Keratinocyte (primary cell): ENCODE data around the gene ADCYAP1R1. TPM values are rescaled to one million over a fixed set of nuclear protein-coding genes. Genes with fewer than 3 reads are reported as not detected.

Experiments
- DNase-seq: peaks from one replicate; pipeline ENCODE4 v3.0.0-alpha.2; 2011; ENCODE audit warnings: low read depth, missing footprints, low spot score
- FAIRE-seq: peaks from 2 replicates; lab custom pipeline; 2011; peaks lifted over from hg19 to GRCh38; lab: Jason Lieb, UNC
- H2AFZ ChIP-seq: 2 replicates; pipeline ENCODE4 v1.6.0; 2012; ENCODE audit warnings: low read length, control low read depth, inconsistent platforms; ENCODE audit not compliant: control insufficient read depth
- H3K27ac ChIP-seq: 2 replicates; pipeline ENCODE4 v1.5.1; 2011; ENCODE audit warnings: low read length; ENCODE audit not compliant: control insufficient read depth, insufficient read depth
- H3K27me3 ChIP-seq: 3 replicates; pipeline ENCODE4 v1.6.0; 2011; ENCODE audit warnings: low read length; ENCODE audit not compliant: control insufficient read depth, insufficient read depth; ENCODE audit errors: extremely low read depth
- H3K36me3 ChIP-seq, 2 experiments: 2 replicates in 1 of 2; 3 replicates in 1 of 2; pipeline ENCODE4 v1.5.1; 2011; ENCODE audit warnings: low read length in 2 of 2, mild to moderate bottlenecking in 1 of 2; ENCODE audit not compliant: control insufficient read depth in 2 of 2, insufficient read depth in 2 of 2; ENCODE audit errors: extremely low read depth in 1 of 2
- H3K4me1 ChIP-seq: 3 replicates; pipeline ENCODE4 v1.5.1; 2011; ENCODE audit warnings: low read length; ENCODE audit not compliant: control insufficient read depth, insufficient read depth; ENCODE audit errors: extremely low read depth
- H3K4me2 ChIP-seq: 3 replicates; pipeline ENCODE4 v1.6.0; 2011; ENCODE audit warnings: low read depth, low read length; ENCODE audit not compliant: control insufficient read depth, insufficient read depth; ENCODE audit errors: extremely low read depth
- H3K4me3 ChIP-seq, 3 experiments: fragments of 200-600 bp in 1 of 3; sonication (generic) in 1 of 3; 2 replicates in 2 of 3; 3 replicates in 1 of 3; pipeline ENCODE4 v1.5.1; 2011 to 2016; ENCODE audit warnings: low read length in 3 of 3, mild to moderate bottlenecking in 3 of 3, control low read depth in 2 of 3, inconsistent platforms in 1 of 3, low read depth in 1 of 3, mixed read lengths in 1 of 3, mixed run types in 1 of 3, moderate library complexity in 1 of 3; ENCODE audit not compliant: control insufficient read depth in 2 of 3, insufficient read depth in 2 of 3; ENCODE audit errors: extremely low read depth in 1 of 3
- H3K79me2 ChIP-seq: 2 replicates; pipeline ENCODE4 v1.6.0; 2012; ENCODE audit warnings: low read length; ENCODE audit not compliant: control insufficient read depth, insufficient read depth
- H3K9ac ChIP-seq: 3 replicates; pipeline ENCODE4 v1.6.0; 2011; ENCODE audit warnings: low read length; ENCODE audit not compliant: control insufficient read depth, insufficient read depth; ENCODE audit errors: extremely low read depth
- H3K9me1 ChIP-seq: 3 replicates; pipeline ENCODE4 v1.6.0; 2011; ENCODE audit warnings: low read length; ENCODE audit not compliant: control insufficient read depth, insufficient read depth; ENCODE audit errors: extremely low read depth
- H3K9me3 ChIP-seq: 2 replicates; pipeline ENCODE4 v1.5.1; 2012; ENCODE audit warnings: low read depth, low read length; ENCODE audit not compliant: control insufficient read depth
- H4K20me1 ChIP-seq: 3 replicates; pipeline ENCODE4 v1.6.0; 2011; ENCODE audit warnings: low read length; ENCODE audit not compliant: control insufficient read depth, insufficient read depth; ENCODE audit errors: extremely low read depth
- EZH2 ChIP-seq: IDR thresholded peaks from one replicate; pipeline ENCODE4 v1.6.1; 2012; ENCODE audit warnings: inconsistent platforms, mild to moderate bottlenecking, low read length, moderate library complexity
- dilution Hi-C: fragments of 300-500 bp; cut with MboI; formaldehyde crosslinking; loops from one replicate; pipeline ENCODE4 v1.7.0; 2020; ENCODE audit warnings: low sequenced_read_pairs; ENCODE audit not compliant: extremely low pct_ligation_motif_present
- polyA plus RNA-seq, 5 experiments: library from polyadenylated mRNA; depleted of rRNA in 3 of 5; stranded (reverse) in 3 of 5; stranded (forward) in 1 of 5; unstranded in 1 of 5; fragments of >200 nt; gene quantifications; 1 replicate in 1 of 5; 2 replicates in 3 of 5; 3 replicates in 1 of 5; pipeline versions ENCODE4 v1.2.1 to v1.2.3, GENCODE V29; 2011 to 2012; ENCODE audit warnings: missing spikeins in 2 of 5, low read depth in 1 of 5, low replicate concordance in 1 of 5
- TF ChIP-seq, protein P1 (sequence below), 3 experiments: IDR thresholded peaks in 1 of 3; conservative IDR thresholded peaks in 1 of 3; optimal IDR thresholded peaks in 1 of 3; 2 replicates in 2 of 3; 3 replicates in 1 of 3; pipeline versions ENCODE3 to v1.5.1; 2011; ENCODE audit warnings: low read length in 3 of 3, mild to moderate bottlenecking in 3 of 3, moderate library complexity in 2 of 3, control low read depth in 1 of 3, inconsistent platforms in 1 of 3; ENCODE audit not compliant: insufficient read depth in 2 of 3; ENCODE audit errors: extremely low read depth in 1 of 3

ADCYAP1R1 gene
- polyA plus RNA-seq, 1 donor (not counting 4 experiments of a cell fraction or from before 2014, with no cell fraction given), result not detected

DNA sequence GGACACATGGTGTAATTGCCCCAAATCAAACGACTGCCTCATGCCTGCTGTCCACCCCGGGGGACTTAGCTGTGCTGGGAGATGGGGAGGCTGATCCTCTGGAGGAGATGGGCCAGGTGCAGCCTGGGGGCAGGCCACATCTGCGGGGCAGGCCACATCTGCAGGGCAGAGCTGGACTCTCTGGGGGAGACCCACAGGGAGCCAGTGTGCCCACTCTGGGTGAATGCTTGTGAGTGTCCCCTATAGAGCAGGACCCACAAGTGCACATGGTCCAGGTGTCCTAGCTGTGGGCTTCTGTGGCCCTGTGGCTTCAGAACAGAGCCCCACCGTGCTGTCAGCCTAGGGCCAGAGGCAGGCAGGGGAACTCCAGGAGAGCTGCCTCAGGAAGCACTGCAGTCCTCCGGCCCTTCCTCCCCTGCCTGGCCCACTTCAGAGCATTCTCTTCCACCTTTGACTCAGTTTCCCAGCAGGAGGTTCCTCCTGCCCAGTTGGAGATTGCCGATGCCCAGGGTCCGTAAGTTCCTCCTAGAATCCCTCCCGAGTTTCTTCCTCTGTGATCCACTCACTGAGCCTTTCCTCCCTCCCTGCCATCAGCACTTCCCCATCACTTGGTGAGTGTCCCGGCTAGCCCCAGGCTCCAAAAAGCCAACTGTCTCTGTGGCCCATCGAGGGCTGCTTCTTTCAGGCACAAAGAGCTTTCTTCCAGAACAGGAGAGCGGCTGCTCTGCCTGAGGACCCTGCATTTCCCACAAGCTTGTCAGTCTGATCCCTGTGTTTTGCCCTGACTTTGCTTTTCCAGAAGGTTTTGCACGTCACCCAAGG is 50.3 kb downstream of the ADCYAP1R1 start:
- no peak overlapping the region for H2AFZ ChIP-seq
- no peaks in the 10 kb centered on the region for H3K9me1 ChIP-seq
- H3K9me3 ChIP-seq, result no peaks in the 10 kb centered on the region
- no peak overlapping the region for H3K4me2 ChIP-seq
- no peak for TF ChIP-seq EZH2
- TF ChIP-seq, protein P1, sequence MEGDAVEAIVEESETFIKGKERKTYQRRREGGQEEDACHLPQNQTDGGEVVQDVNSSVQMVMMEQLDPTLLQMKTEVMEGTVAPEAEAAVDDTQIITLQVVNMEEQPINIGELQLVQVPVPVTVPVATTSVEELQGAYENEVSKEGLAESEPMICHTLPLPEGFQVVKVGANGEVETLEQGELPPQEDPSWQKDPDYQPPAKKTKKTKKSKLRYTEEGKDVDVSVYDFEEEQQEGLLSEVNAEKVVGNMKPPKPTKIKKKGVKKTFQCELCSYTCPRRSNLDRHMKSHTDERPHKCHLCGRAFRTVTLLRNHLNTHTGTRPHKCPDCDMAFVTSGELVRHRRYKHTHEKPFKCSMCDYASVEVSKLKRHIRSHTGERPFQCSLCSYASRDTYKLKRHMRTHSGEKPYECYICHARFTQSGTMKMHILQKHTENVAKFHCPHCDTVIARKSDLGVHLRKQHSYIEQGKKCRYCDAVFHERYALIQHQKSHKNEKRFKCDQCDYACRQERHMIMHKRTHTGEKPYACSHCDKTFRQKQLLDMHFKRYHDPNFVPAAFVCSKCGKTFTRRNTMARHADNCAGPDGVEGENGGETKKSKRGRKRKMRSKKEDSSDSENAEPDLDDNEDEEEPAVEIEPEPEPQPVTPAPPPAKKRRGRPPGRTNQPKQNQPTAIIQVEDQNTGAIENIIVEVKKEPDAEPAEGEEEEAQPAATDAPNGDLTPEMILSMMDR (optimal IDR thresholded peaks at IDR 0.05 in 1 of 3, IDR thresholded peaks at IDR 0.05 in 1 of 3, conservative IDR thresholded peaks at IDR 0.05 in 1 of 3; ENCODE audit: extremely low read depth in 1 of 3, insufficient read depth in 2 of 3, low read length in 3 of 3), result no peak
- no peaks in the 10 kb centered on the region for H3K36me3 ChIP-seq
- no peaks in the 10 kb centered on the region for H4K20me1 ChIP-seq
- dilution Hi-C loops, result loop anchor here (25.0 kb wide), 2 partner anchors 115 to 290 kb away; no protein-coding TSS in a partner anchor
- no peak overlapping the region for H3K4me3 ChIP-seq
- DNase-seq, result no peak
- H3K27ac ChIP-seq, result no peak overlapping the region
- H3K79me2 ChIP-seq, result no peaks in the 10 kb centered on the region
- no peak for FAIRE-seq
- H3K27me3 ChIP-seq, result peaks cover 20% of the 10 kb centered on the region
- no peak overlapping the region for H3K9ac ChIP-seq
- no peaks in the 10 kb centered on the region for H3K4me1 ChIP-seq

GRCh38 chr7:31102973-31103850 is 51.1 kb downstream of the ADCYAP1R1 start:
- no peak overlapping the region for H3K27ac ChIP-seq
- FAIRE-seq (no peak), DNase-seq (no peak)
- H3K79me2 ChIP-seq, result no peaks in the 10 kb centered on the region
- no peak overlapping the region for H3K4me3 ChIP-seq
- no peaks in the 10 kb centered on the region for H3K9me1 ChIP-seq
- no peak overlapping the region for H2AFZ ChIP-seq
- H3K4me1 ChIP-seq, result no peaks in the 10 kb centered on the region
- no peak overlapping the region for H3K9ac ChIP-seq
- H4K20me1 ChIP-seq, result no peaks in the 10 kb centered on the region
- TF ChIP-seq EZH2, result no peak
- TF ChIP-seq, protein P1 (optimal IDR thresholded peaks at IDR 0.05 in 1 of 3, IDR thresholded peaks at IDR 0.05 in 1 of 3, conservative IDR thresholded peaks at IDR 0.05 in 1 of 3; ENCODE audit: extremely low read depth in 1 of 3, insufficient read depth in 2 of 3, low read length in 3 of 3), result no peak
- H3K27me3 ChIP-seq, result peaks cover 20% of the 10 kb centered on the region
- no peaks in the 10 kb centered on the region for H3K36me3 ChIP-seq
- dilution Hi-C loops, result loop anchor here (25.0 kb wide), 2 partner anchors 116 to 291 kb away; no protein-coding TSS in a partner anchor
- no peak overlapping the region for H3K4me2 ChIP-seq
- no peaks in the 10 kb centered on the region for H3K9me3 ChIP-seq
